H54 (cell line): ENCODE measurements around the gene CTTN.
"Not testable (repeated sequence)": the region's sequence is repeated elsewhere in the genome, so short reads cannot be mapped to it uniquely, and the experiment has no call there.

Source experiments
- DNase-seq: peaks from one replicate; pipeline ENCODE4 v3.0.0; 2011; ENCODE audit warnings: low spot score, mixed read lengths; ENCODE audit not compliant: insufficient read length
- FAIRE-seq: peaks from 3 replicates; lab custom pipeline; 2011; peaks lifted over from hg19 to GRCh38; lab: Jason Lieb, UNC
- POLR2A ChIP-seq: IDR thresholded peaks from 2 replicates; pipeline ENCODE4 v1.6.1; 2011; ENCODE audit warnings: low read depth, mild to moderate bottlenecking, low read length

The CTTN gene

GRCh38 chr11:70367071-70367470 is 31.3 kb upstream of the CTTN start:
- DNase-seq (no peak), FAIRE-seq (no peak)
- TF ChIP-seq POLR2A = no peak

- TF ChIP-seq POLR2A = no peak
- no peak for DNase-seq
- FAIRE-seq = no peak
These were observed 29.4 kb upstream of the CTTN start for GRCh38 chr11:70368961-70369360.

GRCh38 chr11:70371241-70371640 is 27.1 kb upstream of the CTTN start:
- DNase-seq (no peak), FAIRE-seq (peak; percentile 99)
- TF ChIP-seq POLR2A = no peak

GRCh38 chr11:70372076-70372475 is 26.3 kb upstream of the CTTN start:
- TF ChIP-seq POLR2A = no peak
- FAIRE-seq (no peak), DNase-seq (no peak)

GRCh38 chr11:70376621-70377020 is 21.7 kb upstream of the CTTN start:
- FAIRE-seq (no peak), DNase-seq (no peak)
- TF ChIP-seq POLR2A = no peak

GRCh38 chr11:70377645-70378044 is 20.7 kb upstream of the CTTN start:
- no peak for DNase-seq
- no peak for FAIRE-seq
- no peak for TF ChIP-seq POLR2A

GRCh38 chr11:70378506-70379134 is 19.7 kb upstream of the CTTN start:
- TF ChIP-seq POLR2A = no peak
- FAIRE-seq (no peak), DNase-seq (no peak)

- DNase-seq (no peak), FAIRE-seq (no peak)
- no peak for TF ChIP-seq POLR2A
These were observed 17.0 kb upstream of the CTTN start for GRCh38 chr11:70381350-70381749.

- DNase-seq = peak; percentile 29
- no peak for FAIRE-seq
- no peak for TF ChIP-seq POLR2A
These were observed 16.2 kb upstream of the CTTN start for GRCh38 chr11:70381872-70382861.

- FAIRE-seq (no peak), DNase-seq (no peak)
- TF ChIP-seq POLR2A = no peak
These were observed 14.4 kb upstream of the CTTN start for GRCh38 chr11:70383664-70384565.

- DNase-seq (no peak), FAIRE-seq (no peak)
- TF ChIP-seq POLR2A = no peak
These were observed 13.7 kb upstream of the CTTN start for GRCh38 chr11:70384566-70385152.

- TF ChIP-seq POLR2A = no peak
- no peak for FAIRE-seq
These were observed 10.8 kb upstream of the CTTN start for GRCh38 chr11:70387564-70387963.

GRCh38 chr11:70389201-70389600 is 9.1 kb upstream of the CTTN start:
- FAIRE-seq = no peak
- no peak for DNase-seq
- no peak for TF ChIP-seq POLR2A

More at GRCh38 chr11:70387564-70387963, 10.8 kb upstream of the CTTN start:
- DNase-seq = no peak

GRCh38 chr11:70390882-70391281 is 7.4 kb upstream of the CTTN start:
- not testable (repeated sequence) for DNase-seq, FAIRE-seq
